SK-N-SH (cell line): Measurements from ENCODE around the gene KLHL42. TPM values are rescaled to one million over a fixed set of nuclear protein-coding genes. Genes with fewer than 3 reads are reported as not detected.
A peak's percentile ranks its signal among the peaks of the same experiment; 100 is the strongest.

ENCODE experiments used
- CTCF ChIA-PET: fragments of 300-600, 350-600 bp; formaldehyde crosslinking; extraction: SDS; loops from one replicate; lab custom pipeline; 2021; lab: Yijun Ruan, JAX
- POLR2A ChIA-PET: fragments of 350-600 bp; sonication (Branson Sonifier 250); formaldehyde crosslinking; extraction: SDS; loops from one replicate; lab custom pipeline; 2020; ENCODE audit warnings: antibody characterized with exemption, inconsistent platforms; lab: Yijun Ruan, JAX
- DNase-seq: peaks from one replicate; pipeline ENCODE4 v3.0.0; 2012
- H2AFZ ChIP-seq: fragments of 200-600 bp; sonication (generic); 2 replicates; pipeline ENCODE4 v1.8.1; 2016; ENCODE audit warnings: antibody characterized with exemption, mild to moderate bottlenecking, low read depth
- H3F3A ChIP-seq: fragments of 200-600 bp; sonication (generic); replicated peaks from 2 replicates; pipeline ENCODE3; 2016; ENCODE audit warnings: antibody characterized with exemption, mild to moderate bottlenecking; ENCODE audit not compliant: insufficient read depth
- H3K27ac ChIP-seq, 2 experiments: fragments of 200-500 bp in 1 of 2; fragments of 200-600 bp in 1 of 2; sonication (Bioruptor generic) in 1 of 2; sonication (generic), shearing (Covaris generic) in 1 of 2; 2 replicates each; pipeline versions ENCODE4 v1.5.1 to v1.6.1; 2014 to 2016; ENCODE audit warnings: low read depth in 2 of 2, inconsistent platforms in 1 of 2, low read length in 1 of 2, mild to moderate bottlenecking in 1 of 2, mixed read lengths in 1 of 2
- H3K27me3 ChIP-seq: fragments of 200-600 bp; sonication (generic), shearing (Covaris generic); 2 replicates; pipeline ENCODE4 v1.6.1; 2016; ENCODE audit warnings: mixed run types; ENCODE audit not compliant: insufficient read depth
- H3K36me3 ChIP-seq, 2 experiments: fragments of 200-500 bp in 1 of 2; fragments of 200-600 bp in 1 of 2; sonication (Bioruptor generic) in 1 of 2; sonication (generic) in 1 of 2; replicated peaks in 1 of 2; 2 replicates each; pipeline versions ENCODE3 to v1.5.1; 2014 to 2016; ENCODE audit warnings: low read length in 1 of 2, mild to moderate bottlenecking in 1 of 2; ENCODE audit not compliant: insufficient read depth in 2 of 2, control insufficient read depth in 1 of 2
- H3K4me1 ChIP-seq, 2 experiments: fragments of 200-500 bp in 1 of 2; fragments of 200-600 bp in 1 of 2; sonication (Bioruptor generic) in 1 of 2; sonication (generic), shearing (Covaris generic) in 1 of 2; 2 replicates each; pipeline versions ENCODE4 v1.5.1 to v1.6.1; 2014 to 2016; ENCODE audit warnings: low read depth in 1 of 2, low read length in 1 of 2, mixed run types in 1 of 2; ENCODE audit not compliant: insufficient read depth in 2 of 2, control insufficient read depth in 1 of 2
- H3K4me2 ChIP-seq: fragments of 200-600 bp; sonication (generic), shearing (Covaris generic); 2 replicates; pipeline ENCODE4 v1.6.1; 2017; ENCODE audit warnings: mixed run types
- H3K4me3 ChIP-seq, 2 experiments: fragments of 200-500 bp in 1 of 2; fragments of 200-600 bp in 1 of 2; sonication (Bioruptor generic) in 1 of 2; sonication (generic), shearing (Covaris generic) in 1 of 2; 2 replicates each; pipeline versions ENCODE4 v1.5.1 to v1.8.1; 2014 to 2016; ENCODE audit warnings: low read depth in 2 of 2, inconsistent platforms in 1 of 2, low read length in 1 of 2, mild to moderate bottlenecking in 1 of 2, mixed read lengths in 1 of 2, moderate library complexity in 1 of 2
- H3K79me2 ChIP-seq: fragments of 200-600 bp; sonication (generic); 2 replicates; pipeline ENCODE4 v1.8.1; 2017; ENCODE audit warnings: mild to moderate bottlenecking; ENCODE audit not compliant: insufficient read depth
- H3K9ac ChIP-seq: fragments of 200-600 bp; sonication (generic); 2 replicates; pipeline ENCODE4 v1.6.1; 2017; ENCODE audit warnings: mixed run types
- H3K9me2 ChIP-seq: fragments of 200-600 bp; sonication (generic); 2 replicates; pipeline ENCODE4 v1.6.1; 2017; ENCODE audit warnings: mixed run types
- H3K9me3 ChIP-seq: fragments of 200-600 bp; sonication (generic); 2 replicates; pipeline ENCODE4 v1.6.1; 2017; ENCODE audit warnings: mixed run types, mild to moderate bottlenecking, moderate library complexity
- H4K20me1 ChIP-seq: fragments of 200-600 bp; sonication (generic); 2 replicates; pipeline ENCODE4 v1.6.1; 2017; ENCODE audit warnings: mild to moderate bottlenecking, mixed run types; ENCODE audit not compliant: insufficient read depth
- CHD2 ChIP-seq: fragments of 150-350 bp; IDR thresholded peaks from 2 replicates; pipeline ENCODE4 v1.6.1; 2018; ENCODE audit warnings: low read length; ENCODE audit not compliant: partially characterized antibody
- EZH2phosphoT487 ChIP-seq: fragments of 200-600 bp; sonication (generic); IDR thresholded peaks from 2 replicates; pipeline ENCODE4 v1.6.1; 2017; ENCODE audit warnings: low read depth, mixed run types, mild to moderate bottlenecking, antibody characterized with exemption, moderate library complexity, borderline replicate concordance
- FOXJ3 ChIP-seq: sonication (generic); formaldehyde crosslinking; IDR thresholded peaks from 2 replicates; pipeline ENCODE4 v1.5.1; 2020; ENCODE audit warnings: mild to moderate bottlenecking, missing genetic modification reagents
- FOXM1 ChIP-seq: IDR thresholded peaks from 2 replicates; pipeline ENCODE4 v1.4.0; 2012; ENCODE audit warnings: low read depth, mild to moderate bottlenecking
- GABPA ChIP-seq: IDR thresholded peaks from 2 replicates; pipeline ENCODE4 v1.4.0; 2012; ENCODE audit warnings: low read depth, mild to moderate bottlenecking
- MAX ChIP-seq: IDR thresholded peaks from 2 replicates; pipeline ENCODE4 v1.4.0; 2012; ENCODE audit warnings: low read depth
- NFIC ChIP-seq: IDR thresholded peaks from 2 replicates; pipeline ENCODE4 v1.4.0; 2012; ENCODE audit warnings: borderline replicate concordance
- NRF1 ChIP-seq: IDR thresholded peaks from 2 replicates; pipeline ENCODE4 v1.6.1; 2012; ENCODE audit warnings: low read depth, mild to moderate bottlenecking, low read length
- POLR2AphosphoS5 ChIP-seq: IDR thresholded peaks from 2 replicates; pipeline ENCODE4 v1.6.1; 2012; ENCODE audit warnings: low read depth, low read length
- RAD21 ChIP-seq: IDR thresholded peaks from 2 replicates; pipeline ENCODE4 v1.6.1; 2012; ENCODE audit warnings: mild to moderate bottlenecking, low read length
- RCOR1 ChIP-seq: fragments of 150-350 bp; IDR thresholded peaks from 2 replicates; pipeline ENCODE4 v1.6.1; 2017; ENCODE audit warnings: antibody characterized with exemption, low read length
- RFX5 ChIP-seq: IDR thresholded peaks from 2 replicates; pipeline ENCODE4 v1.6.1; 2012; ENCODE audit warnings: mild to moderate bottlenecking, improper control_type of control experiment, low read length
- RXRA ChIP-seq: IDR thresholded peaks from 2 replicates; pipeline ENCODE4 v1.4.0; 2012; ENCODE audit warnings: low read depth, mild to moderate bottlenecking, borderline replicate concordance
- TAF1 ChIP-seq: IDR thresholded peaks from 2 replicates; pipeline ENCODE4 v1.6.1; 2012; ENCODE audit warnings: low read depth, mild to moderate bottlenecking, low read length, moderate library complexity, borderline replicate concordance
- USF2 ChIP-seq: fragments of 150-350 bp; IDR thresholded peaks from 2 replicates; pipeline ENCODE4 v1.6.1; 2017; ENCODE audit warnings: antibody characterized with exemption, low read length, low read depth, borderline replicate concordance
- YY1 ChIP-seq: IDR thresholded peaks from 2 replicates; pipeline ENCODE4 v1.4.0; 2012; ENCODE audit warnings: low read depth, mild to moderate bottlenecking
- ZBTB33 ChIP-seq: IDR thresholded peaks from 2 replicates; pipeline ENCODE4 v1.4.0; 2012; ENCODE audit warnings: low read depth, borderline replicate concordance
- WGBS: methylation state at CpG from one replicate; pipeline ENCODE4 v1.1.6; 2017; ENCODE audit warnings: low lambda C conversion rate; 5-methylcytosine and 5-hydroxymethylcytosine counted together
- polyA plus RNA-seq, 3 experiments: library from polyadenylated mRNA; depleted of rRNA; stranded (reverse); fragments of >200 nt; gene quantifications; 2 replicates each; pipeline ENCODE4 v1.2.3, GENCODE V29; 2012
- TF ChIP-seq, protein P1 (sequence below): fragments of 200-600 bp; sonication (generic); IDR thresholded peaks from 2 replicates; pipeline ENCODE4 v1.6.1; 2017; ENCODE audit warnings: antibody characterized with exemption, mild to moderate bottlenecking, moderate library complexity
- TF ChIP-seq, protein P2 (sequence below): fragments of 150-350 bp; IDR thresholded peaks from 2 replicates; pipeline ENCODE4 v1.6.1; 2016; ENCODE audit warnings: mild to moderate bottlenecking, low read depth, low read length

The KLHL42 gene
- polyA plus RNA-seq, 1 of the 3 experiments (the other 2 are of a cell fraction), result 11.7 TPM

- TF ChIP-seq MAX (no peak), YY1 (no peak), RAD21 (no peak)
- TF ChIP-seq, protein P1, sequence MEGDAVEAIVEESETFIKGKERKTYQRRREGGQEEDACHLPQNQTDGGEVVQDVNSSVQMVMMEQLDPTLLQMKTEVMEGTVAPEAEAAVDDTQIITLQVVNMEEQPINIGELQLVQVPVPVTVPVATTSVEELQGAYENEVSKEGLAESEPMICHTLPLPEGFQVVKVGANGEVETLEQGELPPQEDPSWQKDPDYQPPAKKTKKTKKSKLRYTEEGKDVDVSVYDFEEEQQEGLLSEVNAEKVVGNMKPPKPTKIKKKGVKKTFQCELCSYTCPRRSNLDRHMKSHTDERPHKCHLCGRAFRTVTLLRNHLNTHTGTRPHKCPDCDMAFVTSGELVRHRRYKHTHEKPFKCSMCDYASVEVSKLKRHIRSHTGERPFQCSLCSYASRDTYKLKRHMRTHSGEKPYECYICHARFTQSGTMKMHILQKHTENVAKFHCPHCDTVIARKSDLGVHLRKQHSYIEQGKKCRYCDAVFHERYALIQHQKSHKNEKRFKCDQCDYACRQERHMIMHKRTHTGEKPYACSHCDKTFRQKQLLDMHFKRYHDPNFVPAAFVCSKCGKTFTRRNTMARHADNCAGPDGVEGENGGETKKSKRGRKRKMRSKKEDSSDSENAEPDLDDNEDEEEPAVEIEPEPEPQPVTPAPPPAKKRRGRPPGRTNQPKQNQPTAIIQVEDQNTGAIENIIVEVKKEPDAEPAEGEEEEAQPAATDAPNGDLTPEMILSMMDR, result 0 out of 2 replicates have a peak, but pooled peaks have one; percentile 9
- peaks cover 3% of the 10 kb centered on the region for H3F3A ChIP-seq
- H4K20me1 ChIP-seq, result no peaks in the 10 kb centered on the region
- DNase-seq, result no peak
- H3K4me1 ChIP-seq, result peaks cover 0 to 3% of the 10 kb centered on the region in 2 experiments; a peak in 1 of 4 replicates
- H3K36me3 ChIP-seq, result peaks cover 0 to 1% of the 10 kb centered on the region in 2 experiments
- no peak overlapping the region for H3K27ac ChIP-seq
- ChIA-PET CTCF (interaction anchor here (1.0 to 1.3 kb wide), 2 partner anchors 14 to 74 kb away, joined by 3 to 6 read pairs; no protein-coding TSS in a partner anchor), POLR2A (no interaction called here)
- no peaks in the 10 kb centered on the region for H3K27me3 ChIP-seq
- H2AFZ ChIP-seq, result no peak overlapping the region
- H3K4me3 ChIP-seq, result no peak overlapping the region
- H3K9me3 ChIP-seq, result no peaks in the 10 kb centered on the region
- H3K4me2 ChIP-seq, result no peak overlapping the region
- no peaks in the 10 kb centered on the region for H3K79me2 ChIP-seq
- no peak overlapping the region for H3K9ac ChIP-seq
- 66% methylated on average over 8 of the region's 8 CpGs for WGBS
- H3K9me2 ChIP-seq, result no peaks in the 10 kb centered on the region
Observed at GRCh38 chr12:27807063-27807703, 27.1 kb downstream of the KLHL42 start.

GRCh38 chr12:27808841-27809240 lies 28.8 kb downstream of the KLHL42 start:
- Histone ChIP-seq H3K9me3 (no peaks in the 10 kb centered on the region), H3K9ac (no peak overlapping the region), H3K27ac (no peak overlapping the region), H4K20me1 (no peaks in the 10 kb centered on the region), H3K4me2 (no peak overlapping the region), H3F3A (no peaks in the 10 kb centered on the region), H3K4me1 (peaks cover 0 to 3% of the 10 kb centered on the region in 2 experiments; a peak in 1 of 4 replicates), H3K27me3 (no peaks in the 10 kb centered on the region), H2AFZ (no peak overlapping the region), H3K9me2 (no peaks in the 10 kb centered on the region), H3K36me3 (no peaks in the 10 kb centered on the region), H3K79me2 (no peaks in the 10 kb centered on the region), H3K4me3 (no peak overlapping the region)
- POLR2A ChIA-PET, result no interaction called here
- no peak for DNase-seq
- CTCF ChIA-PET, result no interaction called here
- 66% methylated on average over 6 of the region's 6 CpGs for WGBS
- TF ChIP-seq RFX5 (no peak), GABPA (no peak), POLR2AphosphoS5 (no peak), NFIC (no peak), TAF1 (no peak), CHD2 (no peak), RXRA (no peak), FOXJ3 (no peak), FOXM1 (no peak), YY1 (no peak), EZH2phosphoT487 (no peak), NRF1 (no peak), ZBTB33 (no peak), USF2 (no peak), RCOR1 (no peak)
- TF ChIP-seq, protein P2, sequence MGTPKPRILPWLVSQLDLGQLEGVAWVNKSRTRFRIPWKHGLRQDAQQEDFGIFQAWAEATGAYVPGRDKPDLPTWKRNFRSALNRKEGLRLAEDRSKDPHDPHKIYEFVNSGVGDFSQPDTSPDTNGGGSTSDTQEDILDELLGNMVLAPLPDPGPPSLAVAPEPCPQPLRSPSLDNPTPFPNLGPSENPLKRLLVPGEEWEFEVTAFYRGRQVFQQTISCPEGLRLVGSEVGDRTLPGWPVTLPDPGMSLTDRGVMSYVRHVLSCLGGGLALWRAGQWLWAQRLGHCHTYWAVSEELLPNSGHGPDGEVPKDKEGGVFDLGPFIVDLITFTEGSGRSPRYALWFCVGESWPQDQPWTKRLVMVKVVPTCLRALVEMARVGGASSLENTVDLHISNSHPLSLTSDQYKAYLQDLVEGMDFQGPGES, result no peak
